Caco-2 (cell line): ENCODE measurements around the gene TDRD9. TPM values are rescaled to one million over a fixed set of nuclear protein-coding genes. Genes with fewer than 3 reads are reported as not detected.

Experiments used
- BruUV-seq: library from RNA; stranded (reverse); fragments of 400-500 nt; replicated peaks from 2 replicates; lab custom pipeline; 2021; lab: Mats Ljungman, UMichigan
- CTCF ChIA-PET: fragments of 300-600 bp; sonication (Branson Sonifier 250); formaldehyde crosslinking; loops from one replicate; lab custom pipeline; 2022; ENCODE audit warnings: antibody characterized with exemption; lab: Charles Lee
- POLR2A ChIA-PET: fragments of 300-600 bp; sonication (Branson Sonifier 250); formaldehyde crosslinking; loops from one replicate; lab custom pipeline; 2022; ENCODE audit warnings: antibody characterized with exemption; lab: Charles Lee
- DNase-seq, 2 experiments: peaks; one replicate each; pipeline versions ENCODE4 v3.0.0 to v3.0.0-alpha.2; 2020 to 2022
- H3K27me3 ChIP-seq: replicated peaks from 2 replicates; pipeline ENCODE4 v1.6.0; 2011; ENCODE audit warnings: low read length; ENCODE audit not compliant: control insufficient read depth, insufficient read depth
- H3K36me3 ChIP-seq: 2 replicates; pipeline ENCODE4 v1.5.1; 2011; ENCODE audit warnings: low read length; ENCODE audit not compliant: control insufficient read depth, insufficient read depth
- H3K4me1 ChIP-seq: fragments of 250-450 bp; sonication (Bioruptor Pico); 2 replicates; pipeline ENCODE4 v1.5.1; 2020; ENCODE audit warnings: mild to moderate bottlenecking
- H3K4me3 ChIP-seq: 2 replicates; pipeline ENCODE4 v1.5.1; 2011; ENCODE audit warnings: low read depth, mild to moderate bottlenecking, control low read depth, low read length
- H3K9me3 ChIP-seq: fragments of 250-450 bp; sonication (Bioruptor Pico); 2 replicates; pipeline ENCODE4 v1.5.1; 2020; ENCODE audit warnings: mild to moderate bottlenecking, moderate library complexity
- H3K27ac Mint-ChIP-seq: one replicate; pipeline ENCODE4 v1.8.0; 2022; ENCODE audit warnings: mixed read lengths; ENCODE audit not compliant: unreplicated experiment
- H3K27me3 Mint-ChIP-seq: one replicate; pipeline ENCODE4 v1.8.0; 2022; ENCODE audit warnings: mixed read lengths; ENCODE audit not compliant: insufficient read depth, unreplicated experiment
- H3K36me3 Mint-ChIP-seq: one replicate; pipeline ENCODE4 v1.8.0; 2022; ENCODE audit warnings: mild to moderate bottlenecking, mixed read lengths; ENCODE audit not compliant: insufficient read depth, unreplicated experiment
- H3K4me1 Mint-ChIP-seq: one replicate; pipeline ENCODE4 v1.8.0; 2022; ENCODE audit warnings: low read depth, mixed read lengths; ENCODE audit not compliant: unreplicated experiment
- H3K4me3 Mint-ChIP-seq: one replicate; pipeline ENCODE4 v1.8.0; 2022; ENCODE audit warnings: mild to moderate bottlenecking, moderate library complexity, mixed read lengths; ENCODE audit not compliant: unreplicated experiment
- H3K9me3 Mint-ChIP-seq: one replicate; pipeline ENCODE4 v1.8.0; 2022; ENCODE audit warnings: mixed read lengths; ENCODE audit not compliant: unreplicated experiment
- CTCF ChIP-seq, 2 experiments: fragments of 200-600 bp in 1 of 2; IDR thresholded peaks; 1 replicate in 1 of 2; 2 replicates in 1 of 2; pipeline versions ENCODE4 v1.5.1 to v1.8.0; 2011 to 2022; ENCODE audit warnings: antibody characterized with exemption in 1 of 2, control low read depth in 1 of 2, inconsistent platforms in 1 of 2, low read depth in 1 of 2, low read length in 1 of 2, mild to moderate bottlenecking in 1 of 2, moderate library complexity in 1 of 2; ENCODE audit not compliant: insufficient read depth in 1 of 2, severe bottlenecking in 1 of 2, unreplicated experiment in 1 of 2
- intact Hi-C: fragments of 100-400 bp; cut with micrococcal nuclease; formaldehyde crosslinking; loops from one replicate; pipeline ENCODE4 v1.10.0; 2022; ENCODE audit not compliant: unreplicated experiment
- total RNA-seq: library from RNA; stranded (reverse); gene quantifications from 2 replicates; pipeline ENCODE4 v1.2.3, GENCODE V29; 2022

The TDRD9 gene
- total RNA-seq, 1 experiment from 2014 or later: not detected

- Mint-ChIP-seq H3K4me3 (no peak overlapping the region), H3K4me1 (no peaks in the 10 kb centered on the region), H3K27me3 (peaks cover 21% of the 10 kb centered on the region), H3K9me3 (peaks cover 16% of the 10 kb centered on the region), H3K36me3 (no peaks in the 10 kb centered on the region), H3K27ac (no peak overlapping the region)
- BruUV-seq: no TSS peak
- no peaks in the 10 kb centered on the region for H3K27me3 ChIP-seq
- CTCF ChIA-PET: no interaction called here
- no peak for DNase-seq
- peaks cover 5% of the 10 kb centered on the region; the same call in 1 of the 2 replicates for H3K9me3 ChIP-seq
- TF ChIP-seq CTCF (IDR thresholded peaks at IDR 0.05; ENCODE audit: insufficient read depth in 1 of 2, low read depth in 1 of 2, low read length in 1 of 2, severe bottlenecking in 1 of 2, unreplicated experiment in 1 of 2): no peak
- H3K4me3 ChIP-seq: no peak overlapping the region
- intact Hi-C loops: no loop called here
- H3K36me3 ChIP-seq: no peaks in the 10 kb centered on the region
- POLR2A ChIA-PET: no interaction called here
- no peaks in the 10 kb centered on the region for H3K4me1 ChIP-seq
Measured at GRCh38 chr14:104062281-104062680, 134.0 kb downstream of the TDRD9 start.

- no peaks in the 10 kb centered on the region for H3K27me3 ChIP-seq
- Mint-ChIP-seq H3K4me1 (no peaks in the 10 kb centered on the region), H3K9me3 (peaks cover 23% of the 10 kb centered on the region), H3K36me3 (no peaks in the 10 kb centered on the region), H3K27me3 (peaks cover 23% of the 10 kb centered on the region), H3K27ac (no peak overlapping the region), H3K4me3 (no peak overlapping the region)
- peaks cover 5% of the 10 kb centered on the region; the same call in 1 of the 2 replicates for H3K9me3 ChIP-seq
- no TSS peak for BruUV-seq
- no peaks in the 10 kb centered on the region for H3K4me1 ChIP-seq
- no peaks in the 10 kb centered on the region for H3K36me3 ChIP-seq
- ChIA-PET CTCF (no interaction called here), POLR2A (no interaction called here)
- no peak for DNase-seq
- H3K4me3 ChIP-seq: no peak overlapping the region
- intact Hi-C loops: no loop called here
- TF ChIP-seq CTCF (IDR thresholded peaks at IDR 0.05; ENCODE audit: insufficient read depth in 1 of 2, low read depth in 1 of 2, low read length in 1 of 2, severe bottlenecking in 1 of 2, unreplicated experiment in 1 of 2): no peak
Measured at GRCh38 chr14:104064003-104064402, 135.7 kb downstream of the TDRD9 start.

GRCh38 chr14:104066279-104066678 is 138.0 kb downstream of the TDRD9 start:
- TF ChIP-seq CTCF (IDR thresholded peaks at IDR 0.05; ENCODE audit: insufficient read depth in 1 of 2, low read depth in 1 of 2, low read length in 1 of 2, severe bottlenecking in 1 of 2, unreplicated experiment in 1 of 2): no peak
- CTCF ChIA-PET: no interaction called here
- Mint-ChIP-seq H3K4me1 (no peaks in the 10 kb centered on the region), H3K27ac (no peak overlapping the region), H3K4me3 (no peak overlapping the region), H3K9me3 (peaks cover 23% of the 10 kb centered on the region), H3K27me3 (peaks cover 22% of the 10 kb centered on the region), H3K36me3 (no peaks in the 10 kb centered on the region)
- H3K36me3 ChIP-seq: no peaks in the 10 kb centered on the region
- H3K9me3 ChIP-seq: peaks cover 5% of the 10 kb centered on the region; the same call in 1 of the 2 replicates
- no peaks in the 10 kb centered on the region for H3K4me1 ChIP-seq
- H3K27me3 ChIP-seq: no peaks in the 10 kb centered on the region
- no TSS peak for BruUV-seq
- intact Hi-C loops: no loop called here
- POLR2A ChIA-PET: no interaction called here
- H3K4me3 ChIP-seq: no peak overlapping the region
- no peak for DNase-seq
